Measurements from ENCODE around the gene SGK1. TPM values are rescaled to one million over a fixed set of nuclear protein-coding genes. Genes with fewer than 3 reads are reported as not detected.
A peak's percentile ranks its signal among the peaks of the same experiment; 100 is the strongest.
"Not testable (repeated sequence)": the region's sequence is repeated elsewhere in the genome, so short reads cannot be mapped to it uniquely, and the experiment has no call there.

Gene SGK1
- total RNA-seq, 4 donors from 2014 or later = 46.2 to 1,239 (median 876) TPM

GRCh38 chr6:134321246-134321645 is 3.3 kb upstream of the SGK1 start:
- intact Hi-C loops (cut with DNase I; ENCODE audit: low total_unique reads) = no loop called here
- no peak for DNase-seq
- H3K27ac ChIP-seq = no peak overlapping the region
- in situ Hi-C loops (cut with MboI; ENCODE audit: low pct_ligation_motif_present in 1 of 4, low pct_unique_long_range_greater_than_20kb in 1 of 4, low sequenced_read_pairs in 3 of 4) = no loop called here
- H3K27me3 ChIP-seq = peaks cover 26% of the 10 kb centered on the region
- H3K9me3 ChIP-seq = no peaks in the 10 kb centered on the region
- H3K4me1 ChIP-seq = peaks cover 0 to 12% (median 2%) of the 10 kb centered on the region in 4 donors
- H3K36me3 ChIP-seq = no peaks in the 10 kb centered on the region
- 81 to 86% methylated on average over 1 to 3 of the region's 3 CpGs for WGBS, 2 donors (ENCODE audit: low coverage in 1 of 2)
- no peak for TF ChIP-seq EP300 (IDR thresholded peaks at IDR 0.05; ENCODE audit: low read depth)
- TF ChIP-seq POLR2A (IDR thresholded peaks at IDR 0.05) = no peak
- H3K4me3 ChIP-seq = no peak overlapping the region

GRCh38 chr6:134319686-134320085 is 1.8 kb upstream of the SGK1 start:
- Histone ChIP-seq H3K4me1 (peaks cover 0 to 12% (median 2%) of the 10 kb centered on the region in 4 donors), H3K27me3 (peaks cover 26% of the 10 kb centered on the region)
- in situ Hi-C loops (cut with MboI; ENCODE audit: low pct_ligation_motif_present in 1 of 4, low pct_unique_long_range_greater_than_20kb in 1 of 4, low sequenced_read_pairs in 3 of 4); intact Hi-C loops (cut with DNase I; ENCODE audit: low total_unique reads); H3K4me3 ChIP-seq; H3K27ac ChIP-seq; DNase-seq; H3K36me3 ChIP-seq; H3K9me3 ChIP-seq: not testable (repeated sequence)
- WGBS, 2 donors (ENCODE audit: low coverage in 1 of 2) = 77 to 100% methylated on average over 1 to 2 of the region's 2 CpGs

DNA sequence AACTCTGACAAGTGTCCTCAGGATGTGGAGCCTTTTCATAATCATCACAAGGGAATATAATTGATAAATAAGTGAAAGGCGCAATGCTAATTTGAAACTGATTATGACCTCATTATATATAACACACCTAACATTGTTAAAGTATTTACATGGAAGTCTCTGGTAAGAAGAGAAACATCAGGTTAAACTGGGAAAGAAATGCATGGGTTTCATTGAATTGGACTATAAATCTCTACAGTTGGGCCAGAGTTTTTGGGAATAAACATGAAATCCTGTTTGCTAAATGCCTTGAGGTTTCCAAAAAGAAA is 1.0 kb upstream of the SGK1 start:
- DNase-seq = no peak
- H3K27ac ChIP-seq = no peak overlapping the region
- H3K36me3 ChIP-seq = no peaks in the 10 kb centered on the region
- intact Hi-C loops (cut with DNase I; ENCODE audit: low total_unique reads) (no loop called here), in situ Hi-C loops (cut with MboI; ENCODE audit: low pct_ligation_motif_present in 1 of 4, low pct_unique_long_range_greater_than_20kb in 1 of 4, low sequenced_read_pairs in 3 of 4) (no loop called here)
- 98 to 100% methylated on average over 1 of the region's 1 CpG for WGBS, 2 donors (ENCODE audit: low coverage in 1 of 2)
- peaks cover 26% of the 10 kb centered on the region for H3K27me3 ChIP-seq
- H3K4me3 ChIP-seq = no peak overlapping the region
- no peaks in the 10 kb centered on the region for H3K9me3 ChIP-seq
- TF ChIP-seq EP300 (IDR thresholded peaks at IDR 0.05; ENCODE audit: low read depth) (no peak), POLR2AphosphoS5 (IDR thresholded peaks at IDR 0.05) (no peak), POLR2A (IDR thresholded peaks at IDR 0.05) (no peak)
- TF ChIP-seq, protein P1, sequence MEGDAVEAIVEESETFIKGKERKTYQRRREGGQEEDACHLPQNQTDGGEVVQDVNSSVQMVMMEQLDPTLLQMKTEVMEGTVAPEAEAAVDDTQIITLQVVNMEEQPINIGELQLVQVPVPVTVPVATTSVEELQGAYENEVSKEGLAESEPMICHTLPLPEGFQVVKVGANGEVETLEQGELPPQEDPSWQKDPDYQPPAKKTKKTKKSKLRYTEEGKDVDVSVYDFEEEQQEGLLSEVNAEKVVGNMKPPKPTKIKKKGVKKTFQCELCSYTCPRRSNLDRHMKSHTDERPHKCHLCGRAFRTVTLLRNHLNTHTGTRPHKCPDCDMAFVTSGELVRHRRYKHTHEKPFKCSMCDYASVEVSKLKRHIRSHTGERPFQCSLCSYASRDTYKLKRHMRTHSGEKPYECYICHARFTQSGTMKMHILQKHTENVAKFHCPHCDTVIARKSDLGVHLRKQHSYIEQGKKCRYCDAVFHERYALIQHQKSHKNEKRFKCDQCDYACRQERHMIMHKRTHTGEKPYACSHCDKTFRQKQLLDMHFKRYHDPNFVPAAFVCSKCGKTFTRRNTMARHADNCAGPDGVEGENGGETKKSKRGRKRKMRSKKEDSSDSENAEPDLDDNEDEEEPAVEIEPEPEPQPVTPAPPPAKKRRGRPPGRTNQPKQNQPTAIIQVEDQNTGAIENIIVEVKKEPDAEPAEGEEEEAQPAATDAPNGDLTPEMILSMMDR (IDR thresholded peaks at IDR 0.05) = no peak
- peaks cover 0 to 12% (median 2%) of the 10 kb centered on the region in 4 donors for H3K4me1 ChIP-seq

DNA sequence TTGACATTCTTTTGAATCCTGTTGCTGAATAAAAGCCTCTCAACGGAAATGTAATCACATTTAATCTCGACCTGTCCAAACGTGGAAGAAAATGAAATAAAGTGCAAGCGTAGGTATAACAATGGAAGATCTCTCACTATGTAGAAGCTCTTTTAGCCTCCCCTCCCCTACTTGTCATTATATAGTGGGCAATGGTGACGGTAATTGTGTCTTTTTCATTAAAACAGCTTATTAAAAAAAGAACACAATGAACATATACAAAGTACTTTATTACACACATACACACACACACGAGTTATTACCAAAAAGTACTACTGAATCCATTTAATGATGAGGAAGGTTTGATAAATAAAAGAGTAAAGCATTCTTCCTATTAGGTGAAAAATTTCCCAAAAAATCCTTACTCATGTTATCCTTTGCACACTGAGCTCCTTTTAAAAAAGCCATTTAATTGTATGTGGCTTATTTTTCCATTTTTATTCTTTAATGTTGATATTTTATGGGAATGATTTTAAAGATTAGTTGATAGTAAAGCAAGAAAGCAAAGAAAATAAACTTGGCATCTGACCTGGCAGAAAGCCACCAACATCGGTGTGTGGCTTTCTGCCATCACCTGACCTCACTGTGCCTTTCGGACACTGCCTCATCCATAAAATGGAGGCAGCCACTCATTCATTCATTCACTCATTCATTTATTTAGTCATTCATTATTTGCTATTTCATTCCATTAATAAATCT is 493 bp upstream of the SGK1 start:
- H3K27me3 ChIP-seq = peaks cover 26% of the 10 kb centered on the region
- TF ChIP-seq POLR2A (IDR thresholded peaks at IDR 0.05) (no peak), EP300 (IDR thresholded peaks at IDR 0.05; ENCODE audit: low read depth) (no peak), POLR2AphosphoS5 (IDR thresholded peaks at IDR 0.05) (no peak)
- TF ChIP-seq, protein P1 (IDR thresholded peaks at IDR 0.05) = no peak
- no peak overlapping the region for H3K27ac ChIP-seq
- H3K9me3 ChIP-seq = no peaks in the 10 kb centered on the region
- no peak for DNase-seq
- H3K4me3 ChIP-seq = peak overlapping the region in 1 of 4 donors; percentile 50
- H3K4me1 ChIP-seq = peaks cover 0 to 12% (median 2%) of the 10 kb centered on the region in 4 donors
- WGBS, 2 donors (ENCODE audit: low coverage in 1 of 2) = 26 to 29% methylated on average over 8 of the region's 8 CpGs
- no peaks in the 10 kb centered on the region for H3K36me3 ChIP-seq
- intact Hi-C loops (cut with DNase I; ENCODE audit: low total_unique reads) = no loop called here
- in situ Hi-C loops (cut with MboI; ENCODE audit: low pct_ligation_motif_present in 1 of 4, low pct_unique_long_range_greater_than_20kb in 1 of 4, low sequenced_read_pairs in 3 of 4) = no loop called here

DNA sequence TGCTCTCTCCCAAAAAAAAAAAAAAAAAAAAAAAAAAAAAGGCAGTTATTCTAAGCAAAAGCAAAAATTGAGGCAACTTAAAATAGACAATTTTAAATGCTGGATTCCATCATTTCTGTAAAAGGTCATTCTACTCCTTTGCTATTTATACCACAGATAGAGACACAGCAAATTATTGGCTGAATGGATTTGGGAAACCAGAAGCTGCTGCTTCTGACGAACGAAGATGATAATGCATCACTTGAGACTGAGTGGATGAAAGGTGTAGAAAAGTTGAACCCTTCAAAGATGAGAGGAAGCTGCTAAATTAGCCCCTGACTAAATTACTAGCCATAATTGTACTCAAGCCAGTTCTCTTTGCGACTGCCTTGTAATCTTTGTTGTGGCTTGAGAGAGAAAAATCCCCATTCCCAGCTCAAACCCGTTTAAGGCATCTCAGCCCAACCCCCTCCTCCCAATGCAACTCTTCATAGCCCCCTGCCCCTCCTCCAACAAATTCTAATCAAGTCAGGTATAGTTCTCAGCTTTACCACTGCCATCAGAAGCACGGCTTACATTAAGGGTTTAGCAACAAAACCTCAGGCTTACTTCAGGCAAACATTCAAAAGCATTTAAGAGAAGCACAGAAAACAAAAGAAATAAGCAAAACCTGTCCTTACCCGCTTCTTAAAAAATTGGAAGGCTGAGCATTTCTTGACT is 1.0 kb downstream of the SGK1 start:
- H3K4me1 ChIP-seq = peaks cover 0 to 12% (median 2%) of the 10 kb centered on the region in 4 donors
- no peaks in the 10 kb centered on the region for H3K36me3 ChIP-seq
- H3K27me3 ChIP-seq = peaks cover 26% of the 10 kb centered on the region
- H3K4me3 ChIP-seq = peak overlapping the region in 2 of 4 donors; percentile 31 to 50
- no peak for DNase-seq
- TF ChIP-seq EP300 (IDR thresholded peaks at IDR 0.05; ENCODE audit: low read depth) (no peak), POLR2A (IDR thresholded peaks at IDR 0.05) (no peak), POLR2AphosphoS5 (IDR thresholded peaks at IDR 0.05) (no peak)
- TF ChIP-seq, protein P1 (IDR thresholded peaks at IDR 0.05) = no peak
- WGBS, 2 donors (ENCODE audit: low coverage in 1 of 2) = 58 to 59% methylated on average over 4 to 6 of the region's 6 CpGs
- H3K27ac ChIP-seq = no peak overlapping the region
- intact Hi-C loops (cut with DNase I; ENCODE audit: low total_unique reads) (no loop called here), in situ Hi-C loops (cut with MboI; ENCODE audit: low pct_ligation_motif_present in 1 of 4, low pct_unique_long_range_greater_than_20kb in 1 of 4, low sequenced_read_pairs in 3 of 4) (no loop called here)
- no peaks in the 10 kb centered on the region for H3K9me3 ChIP-seq
